Endothelial cell of umbilical vein (primary cell): ENCODE measurements around the gene RNF113B. TPM values are rescaled to one million over a fixed set of nuclear protein-coding genes. Genes with fewer than 3 reads are reported as not detected.

Experiments
- BruUV-seq: library from RNA; stranded (reverse); fragments of 400-500 nt; replicated peaks from 2 replicates; lab custom pipeline; 2021; lab: Mats Ljungman, UMichigan
- CTCF ChIA-PET: fragments of 300-600, 350-600 bp; sonication (Branson Sonifier 250); formaldehyde crosslinking; loops from one replicate; lab custom pipeline; 2021; ENCODE audit warnings: antibody characterized with exemption, inconsistent platforms; lab: Charles Lee
- POLR2A ChIA-PET: fragments of 300-600, 350-600 bp; sonication (Branson Sonifier 250); formaldehyde crosslinking; loops from one replicate; lab custom pipeline; 2021; ENCODE audit warnings: antibody characterized with exemption, inconsistent platforms; lab: Charles Lee
- DNase-seq: peaks from one replicate; pipeline ENCODE4 v3.0.0-alpha.2; 2011; ENCODE audit warnings: low read depth, low spot score
- FAIRE-seq: peaks from 2 replicates; lab custom pipeline; 2011; peaks lifted over from hg19 to GRCh38; lab: Jason Lieb, UNC
- H2AFZ ChIP-seq: 2 replicates; pipeline ENCODE4 v1.6.0; 2012; ENCODE audit warnings: low read depth, low read length, control low read depth, inconsistent platforms
- H3K27ac ChIP-seq: 2 replicates; pipeline ENCODE4 v1.5.1; 2011; ENCODE audit warnings: low read depth, mild to moderate bottlenecking, control low read depth, low read length, moderate library complexity; ENCODE audit not compliant: insufficient read depth
- H3K27me3 ChIP-seq, 2 experiments: 2 replicates each; pipeline versions ENCODE4 v1.6.0 to v1.6.1; 2011; ENCODE audit warnings: low read length in 2 of 2, mixed read lengths in 1 of 2; ENCODE audit not compliant: control insufficient read depth in 2 of 2, insufficient read depth in 2 of 2
- H3K36me3 ChIP-seq, 2 experiments: 2 replicates in 1 of 2; 3 replicates in 1 of 2; pipeline ENCODE4 v1.5.1; 2011; ENCODE audit warnings: low read length in 2 of 2, mild to moderate bottlenecking in 1 of 2, moderate library complexity in 1 of 2; ENCODE audit not compliant: control insufficient read depth in 2 of 2, insufficient read depth in 2 of 2; ENCODE audit errors: extremely low read depth in 1 of 2
- H3K4me1 ChIP-seq: 3 replicates; pipeline ENCODE4 v1.5.1; 2011; ENCODE audit warnings: mild to moderate bottlenecking, low read length; ENCODE audit not compliant: control insufficient read depth, insufficient read depth; ENCODE audit errors: extremely low read depth
- H3K4me2 ChIP-seq: 2 replicates; pipeline ENCODE4 v1.6.1; 2011; ENCODE audit warnings: low read length, control low read depth, mixed read lengths; ENCODE audit not compliant: insufficient read depth
- H3K4me3 ChIP-seq, 3 experiments: fragments of 200-600 bp in 1 of 3; sonication (generic), shearing (Covaris generic) in 1 of 3; replicated peaks in 1 of 3; 2 replicates each; pipeline ENCODE4 v1.5.1; 2011 to 2016; ENCODE audit warnings: control low read depth in 3 of 3, low read length in 3 of 3, mild to moderate bottlenecking in 2 of 3, inconsistent platforms in 1 of 3, low read depth in 1 of 3, moderate library complexity in 1 of 3; ENCODE audit not compliant: insufficient read depth in 1 of 3
- H3K79me2 ChIP-seq: 2 replicates; pipeline ENCODE4 v1.6.0; 2012; ENCODE audit warnings: low read length, inconsistent platforms; ENCODE audit not compliant: control insufficient read depth, insufficient read depth
- H3K9ac ChIP-seq: replicated peaks from 2 replicates; pipeline ENCODE3; 2011; ENCODE audit warnings: low read length, control low read depth; ENCODE audit not compliant: insufficient read depth; ENCODE audit errors: extremely low read depth
- H3K9me1 ChIP-seq: replicated peaks from 3 replicates; pipeline ENCODE4 v1.6.0; 2011; ENCODE audit warnings: mild to moderate bottlenecking, low read length; ENCODE audit not compliant: control insufficient read depth, insufficient read depth; ENCODE audit errors: extremely low read depth
- H3K9me3 ChIP-seq: replicated peaks from 2 replicates; pipeline ENCODE4 v1.5.1; 2012; ENCODE audit warnings: low read length, inconsistent platforms; ENCODE audit not compliant: control insufficient read depth, insufficient read depth
- H4K20me1 ChIP-seq: replicated peaks from 2 replicates; pipeline ENCODE3; 2011; ENCODE audit warnings: mild to moderate bottlenecking, low read length; ENCODE audit not compliant: control insufficient read depth, insufficient read depth; ENCODE audit errors: extremely low read depth
- CTCF ChIP-seq, 2 donors: IDR thresholded peaks; 1 replicate in 1 of 2; 2 replicates in 1 of 2; pipeline ENCODE4 v1.5.1; 2011; ENCODE audit warnings: low read length in 2 of 2, mild to moderate bottlenecking in 2 of 2, moderate library complexity in 2 of 2, control low read depth in 1 of 2, inconsistent platforms in 1 of 2, low read depth in 1 of 2; ENCODE audit not compliant: insufficient read depth in 1 of 2; ENCODE audit errors: extremely low read depth in 1 of 2
- EZH2 ChIP-seq: IDR thresholded peaks from 2 replicates; pipeline ENCODE4 v1.6.1; 2012; ENCODE audit warnings: borderline replicate concordance, low read depth, mild to moderate bottlenecking, moderate library complexity, low read length, inconsistent platforms; ENCODE audit not compliant: severe bottlenecking
- GATA2 ChIP-seq: IDR thresholded peaks from 2 replicates; pipeline ENCODE4 v1.7.0; 2011; ENCODE audit warnings: low read depth, mild to moderate bottlenecking, moderate library complexity, mixed read lengths, low read length; ENCODE audit not compliant: insufficient read length, insufficient read depth
- JUN ChIP-seq: IDR thresholded peaks from 2 replicates; pipeline ENCODE4 v1.6.1; 2011; ENCODE audit warnings: borderline replicate concordance, low read depth; ENCODE audit not compliant: insufficient read length, insufficient read depth
- MAX ChIP-seq: IDR thresholded peaks from 2 replicates; pipeline ENCODE4 v1.6.1; 2011; ENCODE audit not compliant: insufficient read depth, insufficient read length
- MYC ChIP-seq: IDR thresholded peaks from one replicate; pipeline ENCODE4 v1.6.1; 2011; ENCODE audit warnings: mild to moderate bottlenecking, low read depth, low read length
- dilution Hi-C: fragments of 300-500 bp; cut with MboI; formaldehyde crosslinking; loops from one replicate; pipeline ENCODE4 v1.15.0; 2019; ENCODE audit warnings: low sequenced_read_pairs; ENCODE audit not compliant: extremely low pct_ligation_motif_present
- intact Hi-C: fragments of 100-400 bp; cut with micrococcal nuclease; formaldehyde crosslinking; loops from one replicate; pipeline ENCODE4 v1.10.0; 2022
- polyA plus RNA-seq, 4 experiments: library from polyadenylated mRNA; depleted of rRNA in 3 of 4; stranded (reverse) in 3 of 4; unstranded in 1 of 4; fragments of >200 nt; gene quantifications; 2 replicates each; pipeline versions ENCODE4 v1.2.1 to v1.2.3, GENCODE V29; 2011 to 2012; ENCODE audit warnings: missing spikeins in 1 of 4
- total RNA-seq: library from RNA; stranded (reverse); gene quantifications from 2 replicates; pipeline ENCODE4 v1.2.3, GENCODE V29; 2021

The RNF113B gene
- total and polyA plus RNA-seq, 2 donors (not counting 3 experiments of a cell fraction or from before 2014, with no cell fraction given), result not detected

DNA sequence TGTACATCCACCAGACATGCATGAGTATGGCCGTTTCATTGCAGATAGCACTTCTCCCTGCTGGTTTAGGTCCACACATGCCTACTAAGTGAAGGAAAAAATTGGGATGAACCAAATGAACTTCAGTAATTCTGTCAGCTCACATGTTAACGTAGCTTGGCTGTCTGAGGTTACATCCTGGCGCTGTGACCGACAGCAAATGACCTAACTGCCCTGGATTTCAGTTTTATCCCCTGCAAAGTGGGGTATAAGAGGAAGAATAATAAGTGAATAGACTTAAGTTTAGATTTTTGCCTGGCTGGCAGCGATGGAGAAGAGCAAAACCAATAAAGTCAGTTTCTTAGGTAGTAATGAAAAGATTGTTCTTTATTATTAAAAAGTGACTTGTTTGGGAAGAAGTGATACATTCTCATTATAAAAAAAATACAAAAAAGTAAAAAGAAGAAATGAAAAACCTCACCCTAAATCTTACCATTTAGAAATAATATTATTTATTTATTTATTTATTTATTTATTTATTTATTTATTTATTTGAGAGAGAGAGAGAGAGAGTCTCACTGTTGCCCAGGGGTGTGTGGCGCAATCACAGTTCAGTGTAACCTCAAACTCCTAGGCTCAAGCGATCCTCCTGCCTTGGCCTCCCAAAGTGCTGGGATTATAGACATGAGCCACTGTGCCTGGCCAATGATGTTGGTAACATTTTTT, 4.2 kb upstream of the RNF113B start:
- Histone ChIP-seq H3K9ac (no peak overlapping the region), H3K79me2 (peaks cover 4% of the 10 kb centered on the region), H3K36me3 (peaks cover 0 to 2% of the 10 kb centered on the region in 2 experiments), H3K4me3 (no peak overlapping the region), H3K9me3 (no peaks in the 10 kb centered on the region), H3K27me3 (no peaks in the 10 kb centered on the region), H2AFZ (no peak overlapping the region), H3K27ac (no peak overlapping the region), H4K20me1 (no peaks in the 10 kb centered on the region), H3K4me2 (no peak overlapping the region), H3K4me1 (no peaks in the 10 kb centered on the region), H3K9me1 (no peaks in the 10 kb centered on the region)
- peak; percentile 42 for FAIRE-seq
- DNase-seq, result no peak
- intact Hi-C loops, result no loop called here
- POLR2A ChIA-PET, result no interaction called here
- no peak for TF ChIP-seq GATA2
- TF ChIP-seq CTCF (IDR thresholded peaks at IDR 0.05; ENCODE audit: extremely low read depth in 1 of 2, insufficient read depth in 1 of 2, low read depth in 1 of 2, low read length in 2 of 2), result no peak
- no peak for TF ChIP-seq MAX
- no TSS peak for BruUV-seq
- CTCF ChIA-PET, result no interaction called here
- dilution Hi-C loops, result no loop called here

GRCh38 chr13:98180092-98180491, 3.0 kb upstream of the RNF113B start:
- Histone ChIP-seq H3K9me3 (no peaks in the 10 kb centered on the region), H4K20me1 (no peaks in the 10 kb centered on the region), H3K4me2 (no peak overlapping the region), H3K4me1 (peaks cover under 1% of the 10 kb centered on the region), H3K36me3 (peaks cover 0 to 2% of the 10 kb centered on the region in 2 experiments), H3K9me1 (no peaks in the 10 kb centered on the region), H3K27me3 (no peaks in the 10 kb centered on the region), H2AFZ (no peak overlapping the region), H3K9ac (no peak overlapping the region), H3K4me3 (no peak overlapping the region), H3K27ac (no peak overlapping the region), H3K79me2 (peaks cover 4% of the 10 kb centered on the region)
- ChIA-PET POLR2A (no interaction called here), CTCF (no interaction called here)
- FAIRE-seq, result no peak
- intact Hi-C loops (no loop called here), dilution Hi-C loops (no loop called here)
- TF ChIP-seq MYC (no peak), JUN (no peak), CTCF (IDR thresholded peaks at IDR 0.05; ENCODE audit: extremely low read depth in 1 of 2, insufficient read depth in 1 of 2, low read depth in 1 of 2, low read length in 2 of 2) (no peak), GATA2 (no peak), EZH2 (no peak), MAX (no peak)
- DNase-seq, result no peak
- no TSS peak for BruUV-seq
